ENCODE results near the gene KLHL33. TPM values are rescaled to one million over a fixed set of nuclear protein-coding genes. Genes with fewer than 3 reads are reported as not detected.

KLHL33 gene
- 2.1 TPM for total RNA-seq

GRCh38 chr14:20435582-20436362 lies at the start of gene KLHL33:
Gene KLHL33, minus strand, starts transcription at chr14:20436166. Its CDS starts 355 bp downstream, at chr14:20435811.
- intact Hi-C loops (cut with DNase I): no loop called here
- DNase-seq (ENCODE audit: low spot score) (no peak), ATAC-seq (peak; percentile 29)

DNA sequence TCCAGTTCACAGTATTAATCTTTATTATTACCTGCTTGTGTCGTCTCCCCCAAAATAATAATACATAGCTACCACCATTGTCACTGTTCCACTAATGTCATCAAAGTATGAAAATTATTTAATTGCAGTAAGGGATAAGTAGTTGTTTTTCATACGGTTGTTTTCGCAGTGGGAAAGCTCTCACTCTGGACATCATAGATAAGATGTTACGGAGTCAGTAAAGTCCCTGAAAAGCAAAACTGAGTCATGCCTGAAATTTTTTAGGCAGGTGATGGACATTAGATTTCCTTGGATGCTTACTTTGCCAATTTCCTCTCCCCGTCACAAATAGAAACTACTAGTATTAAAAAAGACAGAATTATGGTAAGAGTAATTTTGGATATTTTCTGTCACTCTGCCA lies 46.4 kb upstream of the KLHL33 start:
- no peak for ATAC-seq
- DNase-seq (ENCODE audit: low spot score): no peak
- intact Hi-C loops (cut with DNase I): no loop called here

DNA sequence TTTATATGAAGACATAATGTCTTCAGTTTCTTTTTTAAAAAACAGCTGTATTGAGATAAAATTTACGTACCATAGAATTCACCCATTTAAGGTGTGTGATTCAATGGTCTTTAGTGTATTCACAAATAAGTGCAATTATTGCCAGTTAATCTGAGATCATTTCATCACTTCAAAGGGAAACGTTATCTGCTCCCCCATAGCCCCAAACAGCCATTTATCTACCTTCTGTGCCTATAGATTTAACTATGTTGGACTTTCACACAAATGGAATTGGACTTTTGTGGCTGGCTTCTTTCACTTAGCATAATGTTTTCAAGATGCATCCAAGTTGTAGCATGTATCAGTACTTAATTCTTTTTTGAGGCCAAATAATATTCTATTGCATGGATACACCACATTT lies 42.9 kb upstream of the KLHL33 start:
- ATAC-seq (no peak), DNase-seq (ENCODE audit: low spot score) (no peak)
- intact Hi-C loops (cut with DNase I): no loop called here

GRCh38 chr14:20477211-20477876 lies 41.4 kb upstream of the KLHL33 start:
- no peak for DNase-seq (ENCODE audit: low spot score)
- intact Hi-C loops (cut with DNase I): no loop called here
- ATAC-seq: peak; percentile 48

- DNase-seq (ENCODE audit: low spot score) (no peak), ATAC-seq (no peak)
- intact Hi-C loops (cut with DNase I): no loop called here
Measured at GRCh38 chr14:20476776-20477175, 40.8 kb upstream of the KLHL33 start.

DNA sequence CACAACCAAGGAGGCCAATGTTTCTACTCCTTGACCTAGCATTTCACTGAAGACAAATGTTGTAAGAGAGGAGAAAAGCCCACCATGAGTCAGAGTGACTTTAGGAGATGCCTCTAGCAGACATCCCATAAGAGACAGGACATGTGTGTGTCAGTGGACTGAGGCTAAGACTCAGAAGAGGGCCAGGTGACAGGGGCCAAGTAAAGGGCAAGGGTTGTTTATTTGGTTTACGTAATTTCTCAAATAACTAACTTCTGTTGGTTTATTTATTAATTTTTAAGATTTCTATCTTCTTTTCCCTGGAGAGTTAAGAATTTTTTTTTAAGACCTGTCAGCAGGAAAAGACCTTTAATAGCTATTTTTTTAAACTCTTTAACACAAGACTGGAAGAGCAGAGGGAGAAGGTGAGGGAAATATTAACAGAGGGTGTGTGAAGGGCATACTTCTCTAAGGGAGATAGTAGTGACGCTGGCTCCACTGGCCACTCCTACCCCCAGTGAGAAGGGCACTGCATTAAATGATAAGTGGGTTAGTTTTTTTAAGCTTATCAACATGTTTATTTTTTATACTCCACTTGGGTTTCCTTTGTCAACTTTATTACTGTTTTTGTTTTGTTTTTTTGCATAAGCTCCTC lies 36.7 kb upstream of the KLHL33 start:
- DNase-seq (ENCODE audit: low spot score) (no peak), ATAC-seq (no peak)
- intact Hi-C loops (cut with DNase I): no loop called here

- ATAC-seq (no peak), DNase-seq (ENCODE audit: low spot score) (no peak)
- intact Hi-C loops (cut with DNase I): no loop called here
Measured at GRCh38 chr14:20470603-20470901, 34.6 kb upstream of the KLHL33 start.

DNA sequence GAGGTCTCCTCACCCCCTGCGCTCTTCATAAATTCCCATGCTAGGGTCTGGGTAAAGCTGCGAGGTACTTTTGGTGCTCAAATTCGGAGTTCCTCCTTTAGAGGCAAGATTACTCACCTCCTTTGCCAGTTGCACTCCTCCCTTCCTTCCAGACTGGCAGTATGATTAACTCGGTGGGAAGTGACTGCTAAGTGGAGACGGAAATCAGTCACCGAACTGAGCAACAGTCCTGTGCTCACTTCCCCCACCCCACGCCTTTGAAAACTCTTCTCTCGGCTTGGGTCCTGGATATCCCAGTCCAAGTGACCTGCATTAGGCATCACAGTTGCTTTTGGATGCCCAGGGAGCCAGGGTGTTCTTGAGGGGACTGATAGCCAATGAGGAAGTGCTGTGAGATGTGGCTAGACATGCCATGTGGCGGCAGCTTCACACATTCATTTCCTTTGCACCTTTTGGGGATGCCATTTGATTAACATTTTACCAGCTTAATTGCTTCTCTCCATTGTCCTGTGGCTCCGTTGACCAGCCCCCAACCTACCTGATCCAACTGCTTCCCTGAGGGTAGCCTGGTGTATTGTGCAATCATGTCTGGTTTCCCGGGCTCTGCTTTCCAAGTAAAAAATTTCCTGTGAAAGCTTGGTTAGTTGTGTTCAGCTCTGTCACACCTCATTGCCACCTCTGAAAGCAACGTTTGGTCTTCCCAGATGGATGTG lies 34.1 kb upstream of the KLHL33 start:
- ATAC-seq: peak; percentile 52
- no peak for DNase-seq (ENCODE audit: low spot score)
- intact Hi-C loops (cut with DNase I): no loop called here

DNA sequence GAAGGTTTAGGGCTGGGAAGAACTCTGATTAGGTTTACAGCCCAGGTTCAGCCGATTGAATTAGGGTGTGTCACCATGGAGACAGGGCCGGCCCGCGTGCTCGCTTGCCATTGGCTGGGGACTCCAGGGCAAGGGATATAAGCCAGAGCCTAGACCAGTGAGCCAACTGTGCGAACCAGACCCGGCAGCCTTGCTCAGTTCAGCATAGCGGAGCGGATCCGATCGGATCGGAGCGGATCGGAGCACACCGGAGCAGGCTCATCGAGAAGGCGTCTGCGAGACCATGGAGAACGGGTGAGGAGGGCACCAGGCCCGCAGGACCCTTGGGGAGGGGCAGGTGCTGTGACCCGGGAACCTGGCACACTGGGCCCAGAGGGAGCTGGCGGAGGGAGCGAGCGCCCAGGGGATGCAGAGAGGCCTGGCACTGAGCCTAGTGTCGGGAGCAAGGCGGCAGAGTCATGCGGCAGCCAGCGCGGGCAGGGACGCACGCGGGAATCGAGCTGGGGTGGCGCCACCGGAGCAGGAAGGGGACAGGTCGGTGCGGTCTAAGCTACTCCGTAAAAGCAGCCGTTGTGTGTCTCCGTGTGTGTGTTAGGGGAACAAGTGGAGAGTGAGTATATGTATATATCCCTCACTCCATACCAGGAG lies 33.4 kb upstream of the KLHL33 start, which contains the start of gene PNP:
Gene PNP, plus strand, starts transcription at position 165 of the 648 bp plus-strand sequence. Its CDS starts 119 bp downstream, at position 284.
- ATAC-seq (peak; percentile 98), DNase-seq (ENCODE audit: low spot score) (peak; percentile 91)
- intact Hi-C loops (cut with DNase I): no loop called here

DNA sequence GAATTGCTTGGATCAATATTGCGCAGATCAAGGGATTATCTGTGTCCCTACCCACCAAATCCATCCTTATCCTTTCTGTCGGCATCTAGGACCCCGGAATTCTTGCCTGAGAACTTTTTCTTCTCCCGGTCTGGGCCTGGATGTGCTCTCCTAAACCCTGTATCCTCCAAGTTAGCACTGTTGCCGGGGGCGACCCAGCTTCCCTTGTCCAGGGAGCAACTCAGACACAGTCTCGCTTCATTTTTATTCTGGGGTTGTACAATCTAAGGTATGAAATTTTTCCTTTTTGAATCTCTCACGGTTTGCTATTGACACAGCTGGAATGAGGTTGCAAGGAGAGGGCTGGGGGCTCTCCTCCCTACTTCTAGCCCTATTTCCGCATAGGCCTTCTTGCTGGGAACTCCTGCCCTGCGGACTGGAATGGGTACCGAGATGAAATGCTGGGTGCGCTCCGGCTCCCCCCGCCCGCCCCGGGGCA lies 32.8 kb upstream of the KLHL33 start:
- peak; percentile 63 for DNase-seq (ENCODE audit: low spot score)
- intact Hi-C loops (cut with DNase I): no loop called here
- peak; percentile 34 for ATAC-seq

DNA sequence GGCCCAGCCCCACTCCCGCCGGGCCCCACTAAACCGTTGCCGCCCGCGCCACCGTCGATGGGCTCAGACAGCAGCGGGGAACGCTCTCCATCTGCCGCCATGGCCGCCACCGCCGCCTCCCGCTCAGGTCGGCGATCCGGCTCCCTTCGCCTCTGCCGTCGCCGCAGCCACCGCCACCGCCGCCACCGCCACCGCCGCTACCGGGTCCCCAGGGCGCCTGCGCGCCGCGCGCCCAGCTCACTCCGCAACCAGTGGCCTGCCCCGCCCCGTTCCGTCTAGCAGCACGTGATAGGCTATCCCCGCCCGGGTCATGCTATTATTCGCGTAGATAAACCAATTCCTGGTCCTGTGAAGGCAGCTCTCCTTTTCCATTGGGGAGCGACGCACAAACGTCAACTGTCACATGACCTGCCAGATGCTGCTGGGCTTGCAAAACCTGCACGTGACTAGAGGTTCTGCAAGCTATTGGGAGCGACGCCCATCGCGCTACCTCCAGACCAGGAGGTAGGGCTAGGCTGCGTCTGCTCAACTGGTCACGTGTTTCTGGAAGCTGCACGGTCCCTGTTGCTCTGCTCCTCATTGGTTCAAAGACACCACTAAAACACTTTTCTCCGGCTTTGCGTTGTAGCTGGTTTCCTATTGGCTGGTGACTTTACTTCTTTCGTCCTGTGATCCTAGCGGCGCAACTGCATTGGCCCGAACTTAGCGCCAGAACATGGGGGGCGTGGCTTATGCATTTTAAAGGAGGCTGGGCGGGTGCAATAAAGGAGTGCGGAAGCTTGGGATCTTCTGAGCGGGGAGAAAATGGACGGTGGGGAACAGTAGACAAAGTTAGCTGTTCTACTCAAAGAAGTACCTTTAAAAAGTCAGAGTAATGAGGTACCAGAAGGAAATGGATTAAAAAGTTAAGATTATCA lies 25.5 kb upstream of the KLHL33 start, which contains the start of gene PIP4P1:
Gene PIP4P1, minus strand, starts transcription at position 210 of the 917 bp plus-strand sequence. Its CDS starts 109 bp downstream, at position 101.
- ATAC-seq (peak; percentile 99), DNase-seq (ENCODE audit: low spot score) (peak; percentile 98)
- intact Hi-C loops (cut with DNase I): no loop called here

DNA sequence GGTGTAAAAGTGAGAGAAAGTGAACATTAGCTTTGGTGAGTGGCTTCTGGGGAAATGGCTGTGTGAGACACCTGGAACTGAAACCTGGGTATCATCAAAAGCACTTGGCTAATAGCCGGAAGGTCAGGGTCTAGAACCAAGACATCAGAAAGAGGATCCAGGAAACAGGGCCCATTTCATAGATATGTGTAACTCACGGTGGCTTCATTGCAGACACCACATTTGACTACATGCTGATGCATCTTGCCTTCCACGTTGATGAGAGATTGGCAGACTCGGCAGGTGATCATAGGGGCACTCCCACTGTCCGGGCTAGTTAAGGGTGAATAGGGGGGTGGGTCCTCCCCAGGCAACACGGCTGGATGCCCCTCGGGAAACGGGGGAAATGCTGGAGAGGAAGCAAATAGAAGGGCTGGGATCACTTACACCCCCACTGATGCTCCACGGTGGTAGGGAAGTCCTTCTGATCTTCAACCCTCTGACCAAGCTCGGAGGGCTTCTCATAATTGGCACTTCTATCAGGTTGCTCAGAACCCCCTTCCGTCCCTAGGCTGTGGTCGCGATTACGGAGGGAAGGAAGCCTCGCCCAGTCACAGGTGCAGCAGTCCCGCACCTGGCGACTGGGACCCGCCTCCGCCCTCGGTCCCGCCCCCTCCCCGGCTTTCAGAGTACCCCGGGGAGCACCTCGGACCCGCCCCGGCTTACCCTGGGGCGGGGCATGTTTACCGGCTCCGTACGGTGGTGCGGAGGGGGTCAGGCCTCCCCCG lies 24.7 kb upstream of the KLHL33 start:
- ATAC-seq: no peak
- intact Hi-C loops (cut with DNase I): no loop called here
- DNase-seq (ENCODE audit: low spot score): peak; percentile 75

DNA sequence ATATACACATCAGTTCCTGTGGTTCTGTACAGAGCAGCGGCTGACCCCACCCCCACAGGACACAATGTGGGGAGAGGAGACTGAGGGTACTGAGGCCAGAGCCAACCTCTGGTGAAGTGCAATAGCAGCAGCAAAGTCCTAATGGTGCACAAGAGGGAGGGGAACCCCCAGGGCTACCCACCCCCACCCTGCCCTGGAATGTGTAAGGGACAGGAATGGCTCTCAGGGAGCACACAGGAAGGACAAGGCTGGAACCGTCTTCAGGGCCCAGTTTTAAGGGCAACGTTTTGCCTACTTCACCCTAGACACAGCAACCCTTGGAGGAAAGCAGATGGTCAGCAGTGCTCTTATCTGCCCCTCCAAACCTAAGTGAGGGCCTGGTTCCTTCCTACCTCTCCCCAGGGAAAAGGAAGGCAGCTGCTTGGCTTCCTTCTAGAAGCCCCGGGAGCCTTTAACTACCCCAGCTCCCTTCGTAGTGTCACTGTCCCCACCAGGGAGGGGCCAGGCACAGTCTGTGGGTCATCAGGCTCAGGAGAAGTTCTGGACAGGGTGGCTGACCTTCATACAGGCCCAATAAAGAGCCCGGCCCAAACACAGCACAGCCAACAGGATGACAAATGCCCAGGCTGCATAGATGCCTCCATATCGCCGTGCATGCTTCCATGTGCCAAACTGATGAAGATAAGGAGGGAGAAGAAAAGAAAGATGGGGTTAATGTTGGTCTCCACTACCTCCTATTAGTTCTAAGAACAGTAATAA lies 22.2 kb upstream of the KLHL33 start:
- DNase-seq (ENCODE audit: low spot score) (no peak), ATAC-seq (no peak)
- intact Hi-C loops (cut with DNase I): no loop called here

DNA sequence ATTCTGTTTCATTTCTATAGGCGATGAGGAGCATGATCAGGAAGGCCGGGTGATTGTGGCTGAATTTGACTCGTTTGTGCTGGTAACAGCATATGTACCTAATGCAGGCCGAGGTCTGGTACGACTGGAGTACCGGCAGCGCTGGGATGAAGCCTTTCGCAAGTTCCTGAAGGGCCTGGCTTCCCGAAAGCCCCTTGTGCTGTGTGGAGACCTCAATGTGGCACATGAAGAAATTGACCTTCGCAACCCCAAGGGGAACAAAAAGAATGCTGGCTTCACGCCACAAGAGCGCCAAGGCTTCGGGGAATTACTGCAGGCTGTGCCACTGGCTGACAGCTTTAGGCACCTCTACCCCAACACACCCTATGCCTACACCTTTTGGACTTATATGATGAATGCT lies 21.0 kb upstream of the KLHL33 start:
- DNase-seq (ENCODE audit: low spot score) (no peak), ATAC-seq (no peak)
- intact Hi-C loops (cut with DNase I): no loop called here

- intact Hi-C loops (cut with DNase I): no loop called here
- ATAC-seq: peak; percentile 69
- no peak for DNase-seq (ENCODE audit: low spot score)
Measured at GRCh38 chr14:20455355-20456300, 19.7 kb upstream of the KLHL33 start.
